Endothelial cell (in vitro differentiated cells): ENCODE data around the gene PRKG1. TPM values are rescaled to one million over a fixed set of nuclear protein-coding genes. Genes with fewer than 3 reads are reported as not detected.

Experiments
- DNase-seq: peaks from one replicate; pipeline ENCODE4 v3.0.0; 2021; ENCODE audit warnings: low spot score
- H3K27ac Mint-ChIP-seq: one replicate; pipeline ENCODE4 v1.8.0; 2021; ENCODE audit warnings: mixed read lengths, inconsistent platforms; ENCODE audit not compliant: unreplicated experiment
- H3K27me3 Mint-ChIP-seq: one replicate; pipeline ENCODE4 v1.8.0; 2021; ENCODE audit warnings: mild to moderate bottlenecking, moderate library complexity, mixed read lengths, inconsistent platforms; ENCODE audit not compliant: unreplicated experiment
- H3K36me3 Mint-ChIP-seq: one replicate; pipeline ENCODE4 v1.8.0; 2021; ENCODE audit warnings: mild to moderate bottlenecking, low read depth, mixed read lengths, inconsistent platforms; ENCODE audit not compliant: unreplicated experiment
- H3K4me1 Mint-ChIP-seq: one replicate; pipeline ENCODE4 v1.8.0; 2021; ENCODE audit warnings: mild to moderate bottlenecking, mixed read lengths, inconsistent platforms; ENCODE audit not compliant: unreplicated experiment
- H3K4me3 Mint-ChIP-seq: one replicate; pipeline ENCODE4 v1.8.0; 2021; ENCODE audit warnings: mild to moderate bottlenecking, mixed read lengths, inconsistent platforms; ENCODE audit not compliant: unreplicated experiment
- H3K9me3 Mint-ChIP-seq: one replicate; pipeline ENCODE4 v1.8.0; 2021; ENCODE audit warnings: mixed read lengths, inconsistent platforms; ENCODE audit not compliant: unreplicated experiment
- CTCF ChIP-seq: fragments of 200-600 bp; sonication (generic); IDR thresholded peaks from one replicate; pipeline ENCODE4 v1.5.0; 2021; ENCODE audit warnings: antibody characterized with exemption; ENCODE audit not compliant: unreplicated experiment
- total RNA-seq: library from RNA; stranded (reverse); fragmentation: NEBNext Ultra II Directional; extraction: Animal tissue kit (Norgen Biotek cat#: 25700); gene quantifications from one replicate; pipeline ENCODE4 v1.2.1, GENCODE V29; 2021; ENCODE audit not compliant: unreplicated experiment

PRKG1 gene
- total RNA-seq, 1 donor from 2014 or later = 10.7 TPM

GRCh38 chr10:51406581-51406980 is 332.3 kb downstream of the PRKG1 start:
- no peak for TF ChIP-seq CTCF
- Mint-ChIP-seq H3K4me3 (no peak overlapping the region), H3K36me3 (no peaks in the 10 kb centered on the region), H3K27ac (no peak overlapping the region), H3K9me3 (no peaks in the 10 kb centered on the region), H3K27me3 (no peaks in the 10 kb centered on the region), H3K4me1 (peaks cover 12% of the 10 kb centered on the region)
- no peak for DNase-seq

- Mint-ChIP-seq H3K9me3 (no peaks in the 10 kb centered on the region), H3K27ac (no peak overlapping the region), H3K36me3 (no peaks in the 10 kb centered on the region), H3K4me3 (no peak overlapping the region), H3K4me1 (no peaks in the 10 kb centered on the region), H3K27me3 (peaks cover 4% of the 10 kb centered on the region)
- DNase-seq = no peak
- no peak for TF ChIP-seq CTCF
Observed at GRCh38 chr10:51416494-51416893, 342.2 kb downstream of the PRKG1 start.

GRCh38 chr10:51419196-51420093 is 345.2 kb downstream of the PRKG1 start:
- no peak for TF ChIP-seq CTCF
- Mint-ChIP-seq H3K36me3 (no peaks in the 10 kb centered on the region), H3K4me3 (no peak overlapping the region), H3K4me1 (no peaks in the 10 kb centered on the region), H3K27me3 (peaks cover 4% of the 10 kb centered on the region), H3K9me3 (no peaks in the 10 kb centered on the region), H3K27ac (no peak overlapping the region)
- DNase-seq = no peak

- no peak overlapping the region for H3K4me3 Mint-ChIP-seq
- peaks cover 3% of the 10 kb centered on the region for H3K4me1 Mint-ChIP-seq
- DNase-seq = no peak
- H3K27me3 Mint-ChIP-seq = peaks cover 4% of the 10 kb centered on the region
- H3K27ac Mint-ChIP-seq = no peak overlapping the region
- H3K36me3 Mint-ChIP-seq = no peaks in the 10 kb centered on the region
- H3K9me3 Mint-ChIP-seq = no peaks in the 10 kb centered on the region
- no peak for TF ChIP-seq CTCF
Observed at GRCh38 chr10:51421853-51422252, 347.6 kb downstream of the PRKG1 start.
